H1 (cell line): Measurements from ENCODE around the gene OTOGL. TPM values are rescaled to one million over a fixed set of nuclear protein-coding genes. Genes with fewer than 3 reads are reported as not detected.
A peak's percentile ranks its signal among the peaks of the same experiment; 100 is the strongest.

ENCODE experiments used
- GTF2F1 ChIP-seq: IDR thresholded peaks from 2 replicates; pipeline ENCODE4 v1.6.1; 2012; ENCODE audit warnings: low read depth, low read length, improper control_type of control experiment, borderline replicate concordance
- SUZ12 ChIP-seq: fragments of 200-600 bp; sonication (generic); IDR thresholded peaks from 2 replicates; pipeline ENCODE4 v1.6.1; 2012; ENCODE audit warnings: mild to moderate bottlenecking, inconsistent platforms, low read length, moderate library complexity, mixed read lengths
- TCF12 ChIP-seq: IDR thresholded peaks from 2 replicates; pipeline ENCODE4 v1.6.1; 2011; ENCODE audit warnings: low read depth, mild to moderate bottlenecking, low read length
- polyA plus RNA-seq, 7 experiments: library from polyadenylated mRNA; depleted of rRNA in 3 of 7; stranded (reverse) in 5 of 7; unstranded in 2 of 7; fragments of >200 nt in 5 of 7; fragments of 200-250 nt in 2 of 7; gene quantifications; 1 replicate in 5 of 7; 2 replicates in 1 of 7; 4 replicates in 1 of 7; pipeline versions ENCODE4 v1.2.1 to v1.2.3, GENCODE V29; 2011 to 2013; ENCODE audit warnings: missing spikeins in 2 of 7, mixed read lengths in 2 of 7
- total RNA-seq: library from RNA; stranded (reverse); fragmentation: NEBNext Ultra II Directional; extraction: Animal tissue kit (Norgen Biotek cat#: 25700); gene quantifications from 2 replicates; pipeline ENCODE4 v1.2.1, GENCODE V29; 2021

Gene OTOGL
- total and polyA plus RNA-seq, 2 of the 8 experiments (the other 6 are each of a cell fraction or from before 2014, with no cell fraction given), result 0.12 to 0.17 TPM

DNA sequence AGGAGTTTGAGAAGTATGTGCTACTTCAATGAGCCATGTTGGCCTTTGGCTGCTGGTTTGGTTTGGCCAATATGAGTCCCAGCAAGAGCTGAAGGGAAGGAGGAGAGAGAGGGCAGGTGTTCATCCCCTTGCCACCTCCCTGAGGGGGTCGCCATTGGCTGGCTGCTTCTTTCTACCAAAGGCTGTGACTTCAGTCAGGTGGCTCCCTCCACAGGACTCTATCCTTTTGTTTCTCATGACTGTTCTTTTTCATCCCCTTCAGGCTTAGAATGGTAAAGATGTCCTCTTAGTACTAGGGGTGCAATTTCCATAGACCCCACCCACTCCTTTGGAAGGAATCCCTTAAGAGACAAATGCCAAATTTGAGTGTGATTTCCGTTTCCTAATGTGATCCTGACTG is 31.2 kb upstream of the OTOGL start (continued):
- no peak for TF ChIP-seq GTF2F1
- TF ChIP-seq SUZ12, result no peak
- TF ChIP-seq TCF12, result 0 out of 2 replicates have a peak, but pooled peaks have one; percentile 25
- TF ChIP-seq, all 59 proteins: peak for 4
